Measurements from ENCODE around the gene JAG2.

The JAG2 gene

DNA sequence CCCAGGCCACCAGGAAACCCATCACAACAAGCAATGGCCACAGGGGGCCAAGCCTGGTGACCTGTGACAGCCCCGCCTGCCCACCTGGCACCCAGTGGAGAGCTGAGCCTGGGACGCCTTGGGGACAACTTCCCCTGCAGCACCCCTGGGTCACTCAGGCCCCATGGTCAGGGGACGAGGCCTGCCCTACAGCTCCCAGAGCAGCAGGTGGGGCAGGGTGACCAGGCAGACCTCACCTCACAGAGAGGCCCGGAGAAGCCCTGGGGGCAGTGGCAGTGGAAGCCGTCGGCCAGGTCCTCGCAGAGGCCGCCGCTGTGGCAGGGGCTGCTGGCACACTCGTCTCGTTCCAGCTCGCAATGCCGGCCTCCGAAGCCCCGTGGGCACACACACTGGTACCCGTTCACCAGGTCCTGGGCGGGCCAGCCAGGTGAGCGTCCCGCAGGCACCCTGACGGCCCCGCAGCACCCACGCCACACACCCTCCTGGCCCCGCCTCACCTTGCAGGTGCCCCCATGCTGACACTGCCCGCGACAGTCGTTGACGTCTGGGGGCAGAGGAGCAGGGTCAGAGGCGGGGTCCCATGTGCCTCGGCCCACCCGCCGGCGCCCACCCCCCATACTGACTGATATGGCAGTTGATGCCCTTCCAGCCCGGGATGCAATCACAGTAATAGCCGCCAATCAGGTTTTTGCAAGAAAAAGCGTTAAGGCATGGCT, 18.1 kb downstream of the JAG2 start:
- ATAC-seq, result no peak
- TF ChIP-seq POU6F1 (CRISPR knock-in tag; IDR thresholded peaks at IDR 0.05; ENCODE audit: borderline replicate concordance, low read depth), result no peak
- TF ChIP-seq TOX (CRISPR knock-in tag; IDR thresholded peaks at IDR 0.05; ENCODE audit: borderline replicate concordance), result no peak

- no peak for TF ChIP-seq ZFP30 (CRISPR knock-in tag; IDR thresholded peaks at IDR 0.05)
- TF ChIP-seq TOX (CRISPR knock-in tag; IDR thresholded peaks at IDR 0.05; ENCODE audit: borderline replicate concordance), result no peak
- TF ChIP-seq, protein P1, sequence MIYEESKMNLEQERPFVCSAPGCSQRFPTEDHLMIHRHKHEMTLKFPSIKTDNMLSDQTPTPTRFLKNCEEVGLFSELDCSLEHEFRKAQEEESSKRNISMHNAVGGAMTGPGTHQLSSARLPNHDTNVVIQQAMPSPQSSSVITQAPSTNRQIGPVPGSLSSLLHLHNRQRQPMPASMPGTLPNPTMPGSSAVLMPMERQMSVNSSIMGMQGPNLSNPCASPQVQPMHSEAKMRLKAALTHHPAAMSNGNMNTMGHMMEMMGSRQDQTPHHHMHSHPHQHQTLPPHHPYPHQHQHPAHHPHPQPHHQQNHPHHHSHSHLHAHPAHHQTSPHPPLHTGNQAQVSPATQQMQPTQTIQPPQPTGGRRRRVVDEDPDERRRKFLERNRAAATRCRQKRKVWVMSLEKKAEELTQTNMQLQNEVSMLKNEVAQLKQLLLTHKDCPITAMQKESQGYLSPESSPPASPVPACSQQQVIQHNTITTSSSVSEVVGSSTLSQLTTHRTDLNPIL (CRISPR knock-in tag; IDR thresholded peaks at IDR 0.05; ENCODE audit: low read depth), result no peak
- no peak for TF ChIP-seq PPARA (CRISPR knock-in tag; IDR thresholded peaks at IDR 0.05; ENCODE audit: borderline replicate concordance)
- TF ChIP-seq BACH2 (CRISPR knock-in tag; IDR thresholded peaks at IDR 0.05; ENCODE audit: borderline replicate concordance), result no peak
- TF ChIP-seq ZC3H10 (CRISPR knock-in tag; IDR thresholded peaks at IDR 0.05), result no peak
- TF ChIP-seq, protein P2, sequence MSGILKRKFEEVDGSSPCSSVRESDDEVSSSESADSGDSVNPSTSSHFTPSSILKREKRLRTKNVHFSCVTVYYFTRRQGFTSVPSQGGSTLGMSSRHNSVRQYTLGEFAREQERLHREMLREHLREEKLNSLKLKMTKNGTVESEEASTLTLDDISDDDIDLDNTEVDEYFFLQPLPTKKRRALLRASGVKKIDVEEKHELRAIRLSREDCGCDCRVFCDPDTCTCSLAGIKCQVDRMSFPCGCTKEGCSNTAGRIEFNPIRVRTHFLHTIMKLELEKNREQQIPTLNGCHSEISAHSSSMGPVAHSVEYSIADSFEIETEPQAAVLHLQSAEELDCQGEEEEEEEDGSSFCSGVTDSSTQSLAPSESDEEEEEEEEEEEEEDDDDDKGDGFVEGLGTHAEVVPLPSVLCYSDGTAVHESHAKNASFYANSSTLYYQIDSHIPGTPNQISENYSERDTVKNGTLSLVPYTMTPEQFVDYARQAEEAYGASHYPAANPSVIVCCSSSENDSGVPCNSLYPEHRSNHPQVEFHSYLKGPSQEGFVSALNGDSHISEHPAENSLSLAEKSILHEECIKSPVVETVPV (CRISPR knock-in tag; IDR thresholded peaks at IDR 0.05), result no peak
- no peak for TF ChIP-seq POU6F1 (CRISPR knock-in tag; IDR thresholded peaks at IDR 0.05; ENCODE audit: borderline replicate concordance, low read depth)
- no peak for TF ChIP-seq SNAI2 (CRISPR knock-in tag; IDR thresholded peaks at IDR 0.05)
- TF ChIP-seq ZNF70 (CRISPR knock-in tag; IDR thresholded peaks at IDR 0.05), result no peak
- TF ChIP-seq TCF4 (CRISPR knock-in tag; IDR thresholded peaks at IDR 0.05; ENCODE audit: borderline replicate concordance), result no peak
- TF ChIP-seq ZFP3 (CRISPR knock-in tag; IDR thresholded peaks at IDR 0.05), result no peak
- no peak for TF ChIP-seq PATZ1 (CRISPR knock-in tag; IDR thresholded peaks at IDR 0.05; ENCODE audit: borderline replicate concordance)
- no peak for TF ChIP-seq ESRRG (CRISPR knock-in tag; IDR thresholded peaks at IDR 0.05)
- no peak for TF ChIP-seq ZNF565 (CRISPR knock-in tag; conservative IDR thresholded peaks at IDR 0.05; ENCODE audit: low read depth)
- no peak for ATAC-seq
Measured at GRCh38 chr14:105150026-105150367, 18.6 kb downstream of the JAG2 start.

DNA sequence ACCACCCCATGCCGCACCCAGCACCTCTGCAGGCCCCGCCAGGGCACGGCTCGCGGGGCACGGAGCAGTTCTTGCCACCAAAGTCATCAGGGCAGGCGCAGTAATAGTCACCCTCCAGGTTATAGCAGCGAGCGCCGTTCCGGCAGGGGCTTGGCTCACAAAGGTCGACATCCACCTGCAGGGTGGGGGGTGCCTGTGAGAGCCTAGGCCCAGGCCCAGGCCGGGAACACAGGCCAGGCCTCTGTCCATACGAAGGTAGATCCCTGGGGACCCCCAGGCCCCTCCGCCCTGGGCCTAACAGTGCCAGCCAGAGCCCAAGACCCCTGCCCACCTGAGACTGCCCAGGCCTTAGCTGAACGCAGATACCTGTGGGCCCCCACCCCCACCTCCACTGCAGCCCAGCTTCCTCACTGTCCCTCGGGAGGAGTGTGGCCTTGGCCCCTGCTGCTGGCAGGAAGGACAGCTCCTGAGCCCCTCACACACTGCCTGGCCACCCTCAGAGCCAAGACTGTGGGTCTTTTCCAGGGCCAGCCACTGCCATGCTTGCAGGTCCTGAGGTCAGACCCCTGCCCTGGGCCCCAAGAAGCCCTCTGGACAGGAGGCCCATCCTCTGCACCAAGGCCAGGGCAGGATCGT, 19.3 kb downstream of the JAG2 start:
- TF ChIP-seq ZNF70 (CRISPR knock-in tag; IDR thresholded peaks at IDR 0.05), result no peak
- TF ChIP-seq, protein P2 (CRISPR knock-in tag; IDR thresholded peaks at IDR 0.05), result no peak
- no peak for ATAC-seq

- no peak for ATAC-seq
Measured at GRCh38 chr14:105148604-105149145, 19.9 kb downstream of the JAG2 start.

More at GRCh38 chr14:105148604-105149145, 19.9 kb downstream of the JAG2 start:
- TF ChIP-seq PATZ1 (CRISPR knock-in tag; IDR thresholded peaks at IDR 0.05; ENCODE audit: borderline replicate concordance), result no peak
- TF ChIP-seq ESRRG (CRISPR knock-in tag; IDR thresholded peaks at IDR 0.05), result no peak
- TF ChIP-seq GLIS3 (CRISPR knock-in tag; IDR thresholded peaks at IDR 0.05), result no peak
- TF ChIP-seq ISL1 (CRISPR knock-in tag; IDR thresholded peaks at IDR 0.05), result no peak
